ENCODE measurements around the gene IARS1.

Gene IARS1

GRCh38 chr9:92293452-92294296 is at the start of gene IARS1:
IARS1 (minus strand) TSS chr9:92293697; CDS start chr9:92289419, 4,278 bp downstream.
- peak; percentile 88 for DNase-seq

DNA sequence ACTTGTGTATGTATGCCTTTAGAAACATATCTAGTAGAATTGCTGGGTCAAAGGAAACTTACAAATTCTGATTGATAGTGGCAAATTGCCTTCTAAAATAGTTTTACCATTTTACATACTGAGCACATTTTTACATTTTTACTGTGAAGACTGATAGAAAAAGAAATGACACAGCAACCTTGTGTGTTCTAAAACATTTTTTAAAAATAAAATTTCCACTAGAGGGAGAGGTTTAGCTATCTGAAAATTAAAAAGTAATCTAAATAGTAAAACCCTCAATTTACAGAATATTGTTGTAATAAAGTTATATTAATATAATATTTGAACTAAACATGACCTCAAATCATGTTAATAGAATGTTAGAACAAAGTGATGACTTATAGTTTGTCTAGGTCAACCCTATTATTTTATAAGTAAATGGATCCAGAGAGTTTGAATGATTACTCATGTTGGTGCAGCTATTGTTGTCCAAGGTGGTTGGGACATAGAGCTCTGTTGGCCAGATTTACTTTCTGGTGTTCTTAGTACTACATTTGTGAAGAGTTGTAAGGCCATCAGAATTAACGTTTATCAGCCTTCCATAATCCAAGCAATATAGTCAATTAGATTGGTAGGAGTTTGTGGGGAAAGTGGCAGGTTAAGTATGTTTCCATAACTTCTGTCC is 49.5 kb upstream of the IARS1 start:
- DNase-seq = no peak

DNA sequence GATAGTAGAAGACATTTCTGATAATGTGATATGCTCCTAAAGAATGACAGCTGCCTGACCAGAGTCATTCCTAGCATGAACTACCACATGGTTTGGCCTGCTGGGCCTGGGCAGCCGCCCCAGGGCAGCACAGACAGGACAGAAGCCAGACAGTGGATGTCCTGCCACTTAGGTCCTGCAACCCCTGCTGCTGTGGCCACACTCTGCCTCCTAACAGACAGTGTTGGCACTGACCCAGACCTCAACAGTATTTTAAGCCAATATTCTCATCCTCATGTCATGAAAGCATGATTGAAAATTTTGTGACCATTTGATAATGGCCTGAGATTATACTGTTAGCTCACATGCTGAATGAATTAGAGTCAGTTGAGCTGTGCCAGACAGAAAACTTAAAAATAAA is 48.1 kb upstream of the IARS1 start:
- DNase-seq = no peak

GRCh38 chr9:92333282-92333634 is 39.8 kb upstream of the IARS1 start:
- DNase-seq = no peak

DNA sequence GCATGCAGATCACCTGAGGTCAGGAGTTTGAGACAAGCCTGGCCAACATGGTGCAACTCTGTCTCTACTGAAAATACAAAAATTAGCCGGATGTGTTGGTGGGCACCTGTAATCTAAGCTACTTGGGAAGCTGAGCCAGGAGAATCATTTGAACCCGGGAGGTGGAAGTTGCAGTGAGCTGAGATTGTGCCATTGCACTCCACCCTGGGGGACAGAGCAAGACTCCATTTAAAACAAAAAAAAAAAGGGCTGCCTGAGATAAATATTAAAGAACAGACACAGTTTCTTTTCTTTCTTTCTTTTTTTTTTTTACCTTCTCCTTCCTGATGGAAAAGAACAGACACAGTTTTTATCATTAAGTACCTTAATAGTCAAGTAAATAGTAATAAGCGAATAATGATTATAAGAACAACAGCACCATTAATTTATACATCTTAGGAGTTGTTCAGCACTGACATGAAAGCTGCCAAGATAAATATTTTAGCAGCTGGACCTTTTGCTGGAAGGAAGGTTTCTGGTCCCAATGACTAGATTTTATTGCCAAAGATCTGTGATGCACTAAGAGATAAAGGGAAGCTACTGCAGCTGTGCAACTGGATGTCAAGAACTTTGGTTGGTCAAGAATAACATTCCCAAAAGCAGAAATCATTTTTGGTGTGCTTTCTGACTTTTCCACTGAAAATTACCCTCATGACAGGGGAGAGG is 39.2 kb upstream of the IARS1 start:
- no peak for DNase-seq

DNA sequence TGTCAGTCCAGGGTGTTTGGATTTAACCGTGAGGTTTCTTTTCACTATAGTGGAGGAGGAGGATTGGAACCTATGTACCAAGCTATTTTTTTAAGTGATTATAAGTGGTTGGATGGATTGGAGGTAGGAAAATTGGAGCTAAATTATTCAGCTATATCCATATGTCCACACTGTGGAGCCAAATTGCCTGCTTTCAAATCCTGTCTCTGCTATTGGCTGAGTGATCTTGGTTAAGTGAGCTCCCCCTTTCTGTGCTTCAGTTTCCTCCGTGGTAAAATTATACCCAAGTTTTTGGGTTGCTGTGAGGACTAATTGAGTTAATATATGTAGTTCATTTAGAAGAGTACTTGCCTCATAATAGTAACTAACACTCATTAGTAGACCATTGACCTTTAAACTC is 34.7 kb upstream of the IARS1 start:
- peak; percentile 1 for DNase-seq

GRCh38 chr9:92327283-92327850 is 33.9 kb upstream of the IARS1 start:
- DNase-seq = no peak

- DNase-seq = no peak
These were observed 32.5 kb upstream of the IARS1 start for GRCh38 chr9:92325991-92326500.

DNA sequence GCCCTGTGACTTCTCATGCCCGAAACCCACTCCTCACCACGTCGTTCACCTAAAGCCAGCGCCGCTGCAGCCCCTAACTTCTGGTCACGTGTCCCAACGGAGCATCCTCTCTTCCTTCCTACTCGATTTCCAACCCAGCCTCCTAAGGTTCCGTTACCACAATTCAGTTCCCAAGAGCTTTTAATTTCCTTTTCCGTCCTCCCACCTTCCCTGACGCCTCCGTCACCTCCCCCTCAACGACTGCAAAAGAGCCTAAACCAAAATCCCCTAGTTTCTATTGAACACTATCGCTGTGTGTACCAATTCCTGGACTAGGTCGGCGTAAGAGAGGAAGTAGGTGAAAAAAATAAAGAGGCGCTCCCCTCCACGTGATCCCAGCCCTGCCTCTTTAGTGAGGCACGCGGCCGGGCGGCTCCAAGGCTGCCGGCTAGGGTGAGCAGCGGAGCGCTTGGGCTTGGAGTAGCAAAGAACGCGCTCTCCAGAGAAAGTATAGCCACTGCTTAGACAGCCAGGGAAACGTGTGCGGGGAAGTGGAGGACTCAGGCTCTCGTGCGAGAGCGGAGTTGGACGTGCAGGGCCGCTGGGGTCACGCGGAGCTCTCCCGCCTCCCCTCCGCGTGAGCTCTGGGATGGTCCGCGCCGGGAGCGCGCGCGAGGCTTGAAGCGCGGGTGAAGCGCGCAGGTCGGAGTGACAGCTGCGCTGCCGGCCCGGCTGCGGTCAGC is 31.9 kb upstream of the IARS1 start, which contains the start of the genes CENPP and NOL8:
Gene CENPP, plus strand, starts transcription at position 685 of the 722 bp plus-strand sequence.
Gene NOL8, minus strand, starts transcription at position 82 of the 722 bp plus-strand sequence. CDS start 1,189 bp downstream, outside the sequence.
- DNase-seq = peak; percentile 92

GRCh38 chr9:92324889-92325268 is 31.4 kb upstream of the IARS1 start:
- DNase-seq = no peak

- DNase-seq = no peak
These were observed 30.9 kb upstream of the IARS1 start for GRCh38 chr9:92324431-92324830.

GRCh38 chr9:92315456-92315855 is 22.0 kb upstream of the IARS1 start:
- no peak for DNase-seq

DNA sequence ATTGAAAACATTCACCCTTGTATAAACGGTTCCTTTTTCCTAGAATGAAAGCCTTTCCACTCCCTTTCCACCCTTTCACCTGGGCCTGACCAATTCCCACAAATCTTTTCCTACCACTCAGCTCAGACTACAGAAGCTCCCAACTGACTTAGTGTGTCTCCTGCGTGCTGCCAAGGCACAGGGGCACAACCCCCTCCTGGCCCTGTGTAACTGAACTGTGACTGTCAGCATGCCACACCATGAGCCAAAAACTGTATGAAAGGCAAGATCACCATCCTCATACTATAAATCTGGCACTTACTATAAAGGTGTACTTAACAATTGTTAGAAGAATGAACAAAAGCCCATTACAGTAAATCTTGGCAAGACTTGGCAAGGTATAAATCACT is 20.1 kb upstream of the IARS1 start:
- no peak for DNase-seq

DNA sequence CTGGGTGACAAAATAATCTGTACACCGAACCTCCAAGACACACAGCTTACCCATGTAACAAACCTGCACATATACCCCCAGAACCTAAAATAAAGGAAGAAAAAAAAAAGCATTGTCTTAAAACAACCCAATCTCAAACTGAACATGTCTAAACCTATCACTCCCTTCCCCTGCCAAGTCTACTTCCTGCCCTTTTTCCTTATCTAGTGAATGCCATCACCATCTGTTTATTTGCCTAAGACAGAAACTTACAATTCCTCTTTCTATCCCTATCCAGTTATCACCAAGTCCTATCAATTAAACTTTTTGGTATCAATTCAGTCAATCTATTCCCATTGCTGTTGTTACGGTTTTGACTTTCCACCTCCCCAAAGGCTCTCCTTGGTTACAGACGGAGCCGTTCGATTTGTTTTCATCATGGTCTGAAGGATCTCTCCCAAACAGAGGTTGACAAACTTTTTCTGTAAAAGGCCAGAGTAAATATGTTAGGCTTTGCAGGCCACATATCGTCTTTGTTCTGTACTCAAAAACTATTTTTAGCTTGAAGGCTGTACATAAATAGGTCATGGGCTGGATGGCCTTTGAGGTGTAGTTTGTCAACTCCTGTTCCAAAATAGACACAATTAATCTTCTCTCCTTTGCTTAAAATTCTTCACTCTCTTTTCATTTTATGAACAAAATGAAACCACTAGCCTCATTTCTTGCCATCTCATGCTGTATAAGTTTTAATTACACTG is 19.6 kb upstream of the IARS1 start:
- no peak for DNase-seq

DNA sequence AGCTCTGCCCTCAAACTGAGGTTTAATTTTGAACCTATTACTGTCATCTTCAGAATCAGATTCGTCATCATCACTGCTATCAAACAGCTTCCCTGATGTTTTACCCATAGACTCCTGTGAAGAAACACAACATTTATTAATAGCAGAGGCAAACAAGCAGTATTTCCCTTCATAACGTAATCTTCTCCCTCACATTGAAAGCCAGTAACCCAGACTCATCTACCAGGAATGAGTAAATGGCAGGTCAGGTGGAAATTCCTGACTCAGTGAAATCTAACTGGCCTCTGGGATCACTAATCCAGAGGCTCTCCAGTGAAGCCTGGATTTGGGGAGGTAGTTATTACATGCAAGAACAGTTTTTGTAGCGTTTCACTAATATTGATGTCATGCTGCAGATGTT is 17.1 kb upstream of the IARS1 start:
- no peak for DNase-seq

DNA sequence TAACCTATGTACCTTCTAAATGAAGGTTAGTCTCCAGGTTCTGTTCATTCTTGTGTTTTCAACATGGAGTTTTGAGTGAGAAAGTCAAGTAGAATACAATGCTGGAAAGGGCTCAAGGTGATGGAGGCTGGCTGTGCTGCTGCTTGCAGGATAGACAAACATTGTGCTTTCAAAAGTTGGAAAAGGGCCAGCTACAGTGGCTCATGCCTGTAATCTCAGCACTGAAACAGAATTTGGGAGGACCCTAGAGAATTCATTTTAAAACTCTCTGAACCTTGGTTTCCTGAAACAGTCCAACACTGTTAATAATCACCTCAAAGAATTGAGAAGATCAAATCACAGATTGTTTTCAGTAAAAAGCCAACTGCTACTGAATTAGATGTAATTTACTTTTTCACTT is 15.4 kb upstream of the IARS1 start:
- DNase-seq = no peak

DNA sequence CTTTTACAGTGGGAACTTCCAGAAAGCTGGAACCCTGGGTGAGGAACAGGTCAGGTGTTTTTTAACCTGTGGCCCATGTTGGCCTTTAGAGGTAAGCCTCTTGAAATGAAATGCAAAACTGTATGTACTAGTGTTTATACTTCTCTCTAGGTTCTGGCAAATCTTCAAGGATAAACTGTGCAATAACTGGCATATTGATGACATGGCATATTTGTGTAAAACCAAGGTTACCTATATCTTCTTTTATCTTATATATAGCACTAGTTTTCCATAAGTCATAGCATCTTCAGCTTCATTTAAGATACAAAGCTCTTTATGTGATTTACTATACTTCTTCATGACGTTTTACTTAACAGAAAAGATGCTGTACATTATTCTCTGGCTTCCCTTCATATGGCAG is 7.4 kb upstream of the IARS1 start:
- DNase-seq = no peak

GRCh38 chr9:92299116-92299515 is 5.6 kb upstream of the IARS1 start:
- no peak for DNase-seq

- no peak for DNase-seq
These were observed 4.5 kb upstream of the IARS1 start for GRCh38 chr9:92298036-92298435.

DNA sequence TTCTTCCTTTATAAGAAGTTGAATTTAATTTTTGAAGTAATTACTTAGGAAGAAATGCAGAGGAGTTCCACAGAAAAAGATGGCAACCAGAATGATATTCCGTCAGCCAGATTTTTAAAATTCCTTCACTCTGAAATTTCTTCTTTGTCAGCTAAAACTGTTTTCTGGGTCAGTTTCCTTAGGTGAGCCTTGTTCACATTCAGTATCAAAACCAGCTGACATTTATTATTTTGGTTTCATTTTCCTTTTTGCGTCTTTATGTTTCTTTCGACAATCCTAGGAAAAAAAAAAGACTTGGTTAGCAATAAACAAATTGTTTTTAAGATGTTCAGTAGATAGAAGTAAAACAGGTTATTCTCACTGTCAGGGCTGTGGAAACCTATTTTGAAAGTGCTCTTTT is 4.1 kb upstream of the IARS1 start:
- no peak for DNase-seq

DNA sequence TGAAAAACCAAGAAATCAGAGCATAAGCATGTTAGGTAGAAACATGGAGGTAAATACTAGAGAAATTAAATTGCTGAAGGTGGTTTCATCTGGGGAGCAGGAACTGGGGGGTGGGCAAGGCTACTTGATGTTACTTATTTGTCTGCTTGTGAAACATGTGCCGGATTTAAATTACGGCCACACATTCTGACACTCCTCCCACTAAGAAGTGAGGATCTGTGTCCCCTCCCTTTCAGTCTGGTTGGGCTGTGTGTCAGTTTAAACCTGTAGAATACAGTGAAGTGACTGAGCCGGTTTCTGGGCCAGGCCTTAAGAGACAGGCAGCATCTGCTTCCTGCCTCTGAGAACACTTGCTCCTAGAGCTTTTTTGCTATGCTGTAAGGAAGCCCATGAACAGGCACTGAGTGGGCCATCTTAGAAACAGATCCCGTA is 2.3 kb upstream of the IARS1 start:
- no peak for DNase-seq

Data from NCI-H2227 treated with DMSO at 0.1 percent for 48 hours (cell line).